Erythroblast (primary cell): Measurements from ENCODE around the gene CXCL14.

Experiments used
- GATA1 ChIP-seq: IDR thresholded peaks from 2 replicates; pipeline ENCODE4 v1.6.1; 2011; ENCODE audit warnings: low read depth, mild to moderate bottlenecking, control low read depth, low read length, moderate library complexity
- POLR2A ChIP-seq: IDR thresholded peaks from 2 replicates; pipeline ENCODE4 v1.6.1; 2011; ENCODE audit warnings: mild to moderate bottlenecking, low read length

DNA sequence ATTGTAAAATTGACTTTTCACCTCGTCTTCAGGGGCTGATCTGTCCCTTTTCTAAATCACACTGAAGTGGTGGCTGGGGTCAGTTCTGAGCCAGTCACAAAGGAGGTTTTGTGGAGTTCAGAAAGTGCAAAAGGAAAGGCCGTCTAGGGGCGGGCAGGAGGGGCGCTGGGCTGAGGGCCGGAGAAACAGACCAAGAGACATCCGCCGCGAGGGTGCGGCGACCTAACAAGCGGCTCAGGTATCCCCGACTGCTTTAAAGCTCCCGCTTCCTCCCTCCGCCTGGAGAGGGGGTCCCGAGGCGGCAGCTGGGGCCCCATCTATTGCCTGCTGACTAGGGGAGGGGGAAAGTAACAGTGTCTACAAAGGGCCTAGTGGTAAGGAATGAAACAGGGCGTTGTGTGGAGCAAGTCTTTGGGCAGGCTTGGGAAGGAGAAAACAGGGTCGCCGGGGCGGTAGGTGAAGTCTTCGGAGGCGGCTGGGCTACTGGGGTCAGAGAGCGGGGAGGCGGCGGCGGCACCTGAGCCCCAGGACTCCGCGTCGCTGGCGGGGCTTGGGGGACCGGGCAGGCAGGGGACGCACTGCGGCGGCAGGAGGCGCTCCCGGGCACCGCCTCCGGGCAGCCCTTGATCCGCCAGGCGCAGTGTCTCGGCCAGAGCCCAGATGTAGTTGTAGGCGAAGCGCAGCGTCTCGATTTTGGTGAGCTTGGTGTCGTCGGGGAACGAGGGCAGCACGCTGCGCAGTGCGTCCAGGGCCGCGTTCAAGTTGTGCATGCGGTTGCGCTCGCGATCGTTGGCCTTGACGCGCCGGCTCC is 44.0 kb downstream of the CXCL14 start:
- no peak for TF ChIP-seq POLR2A
- no peak for TF ChIP-seq GATA1
